Measurements from ENCODE around the gene GNG11. TPM values are rescaled to one million over a fixed set of nuclear protein-coding genes. Genes with fewer than 3 reads are reported as not detected.

GNG11 gene
- total RNA-seq, 1 donor from 2014 or later = 133 TPM

GRCh38 chr7:93882468-93882867 lies 39.1 kb upstream of the GNG11 start:
- DNase-seq (ENCODE audit: low spot score) = no peak
- Mint-ChIP-seq H3K9me3 (ENCODE audit: unreplicated experiment) (no peaks in the 10 kb centered on the region), H3K36me3 (ENCODE audit: low read depth, unreplicated experiment) (no peaks in the 10 kb centered on the region), H3K4me3 (ENCODE audit: unreplicated experiment) (no peak overlapping the region), H3K27me3 (ENCODE audit: unreplicated experiment) (peaks cover 2% of the 10 kb centered on the region), H3K4me1 (ENCODE audit: unreplicated experiment) (no peaks in the 10 kb centered on the region), H3K27ac (ENCODE audit: unreplicated experiment) (no peak overlapping the region)
- no peak for TF ChIP-seq CTCF (IDR thresholded peaks at IDR 0.05; ENCODE audit: unreplicated experiment)

- no peak for TF ChIP-seq CTCF (IDR thresholded peaks at IDR 0.05; ENCODE audit: unreplicated experiment)
- Mint-ChIP-seq H3K9me3 (ENCODE audit: unreplicated experiment) (no peaks in the 10 kb centered on the region), H3K36me3 (ENCODE audit: low read depth, unreplicated experiment) (no peaks in the 10 kb centered on the region), H3K4me1 (ENCODE audit: unreplicated experiment) (no peaks in the 10 kb centered on the region), H3K4me3 (ENCODE audit: unreplicated experiment) (no peak overlapping the region), H3K27me3 (ENCODE audit: unreplicated experiment) (peaks cover 2% of the 10 kb centered on the region), H3K27ac (ENCODE audit: unreplicated experiment) (no peak overlapping the region)
- no peak for DNase-seq (ENCODE audit: low spot score)
These were observed 38.2 kb upstream of the GNG11 start for GRCh38 chr7:93883078-93883916.

- no peak for DNase-seq (ENCODE audit: low spot score)
- Mint-ChIP-seq H3K9me3 (ENCODE audit: unreplicated experiment) (no peaks in the 10 kb centered on the region), H3K4me1 (ENCODE audit: unreplicated experiment) (no peaks in the 10 kb centered on the region), H3K27me3 (ENCODE audit: unreplicated experiment) (peaks cover 2% of the 10 kb centered on the region), H3K36me3 (ENCODE audit: low read depth, unreplicated experiment) (no peaks in the 10 kb centered on the region), H3K27ac (ENCODE audit: unreplicated experiment) (no peak overlapping the region), H3K4me3 (ENCODE audit: unreplicated experiment) (no peak overlapping the region)
- TF ChIP-seq CTCF (IDR thresholded peaks at IDR 0.05; ENCODE audit: unreplicated experiment) = no peak
These were observed 37.6 kb upstream of the GNG11 start for GRCh38 chr7:93883917-93884345.

GRCh38 chr7:93884541-93884940 lies 37.0 kb upstream of the GNG11 start:
- TF ChIP-seq CTCF (IDR thresholded peaks at IDR 0.05; ENCODE audit: unreplicated experiment) = no peak
- H3K27ac Mint-ChIP-seq (ENCODE audit: unreplicated experiment) = no peak overlapping the region
- no peaks in the 10 kb centered on the region for H3K27me3 Mint-ChIP-seq (ENCODE audit: unreplicated experiment)
- H3K9me3 Mint-ChIP-seq (ENCODE audit: unreplicated experiment) = no peaks in the 10 kb centered on the region
- no peaks in the 10 kb centered on the region for H3K36me3 Mint-ChIP-seq (ENCODE audit: low read depth, unreplicated experiment)
- no peak overlapping the region for H3K4me3 Mint-ChIP-seq (ENCODE audit: unreplicated experiment)
- DNase-seq (ENCODE audit: low spot score) = no peak
- no peaks in the 10 kb centered on the region for H3K4me1 Mint-ChIP-seq (ENCODE audit: unreplicated experiment)

GRCh38 chr7:93889261-93889660 lies 32.3 kb upstream of the GNG11 start:
- H3K36me3 Mint-ChIP-seq (ENCODE audit: low read depth, unreplicated experiment) = peaks cover 5% of the 10 kb centered on the region
- H3K4me1 Mint-ChIP-seq (ENCODE audit: unreplicated experiment) = peaks cover 3% of the 10 kb centered on the region
- TF ChIP-seq CTCF (IDR thresholded peaks at IDR 0.05; ENCODE audit: unreplicated experiment) = no peak
- DNase-seq (ENCODE audit: low spot score) = no peak
- no peaks in the 10 kb centered on the region for H3K27me3 Mint-ChIP-seq (ENCODE audit: unreplicated experiment)
- no peak overlapping the region for H3K27ac Mint-ChIP-seq (ENCODE audit: unreplicated experiment)
- peak overlapping the region; percentile 94 for H3K4me3 Mint-ChIP-seq (ENCODE audit: unreplicated experiment)
- H3K9me3 Mint-ChIP-seq (ENCODE audit: unreplicated experiment) = no peaks in the 10 kb centered on the region
